Liver (tissue), 3 donors: Measurements from ENCODE around the gene ZMYND8.

Experiments
- FOXA1 ChIP-seq: IDR thresholded peaks from 2 replicates; pipeline ENCODE4 v1.6.1; 2016; ENCODE audit warnings: antibody characterized with exemption
- GABPA ChIP-seq, 2 donors: IDR thresholded peaks in 1 of 2; conservative IDR thresholded peaks in 1 of 2; 2 replicates each; pipeline ENCODE4 v1.6.1; 2016; ENCODE audit warnings: antibody characterized with exemption in 2 of 2, mild to moderate bottlenecking in 1 of 2, moderate library complexity in 1 of 2
- JUND ChIP-seq, 2 donors: IDR thresholded peaks; 2 replicates each; pipeline ENCODE4 v1.6.1; 2016; ENCODE audit warnings: antibody characterized with exemption in 2 of 2
- RAD21 ChIP-seq, 2 donors: IDR thresholded peaks; 2 replicates each; pipeline ENCODE4 v1.6.1; 2016; ENCODE audit warnings: antibody characterized with exemption in 2 of 2, mild to moderate bottlenecking in 2 of 2
- RXRA ChIP-seq, 2 donors: IDR thresholded peaks; 2 replicates each; pipeline ENCODE4 v1.6.1; 2017 to 2018; ENCODE audit warnings: antibody characterized with exemption in 2 of 2, mild to moderate bottlenecking in 1 of 2
- SP1 ChIP-seq: IDR thresholded peaks from 2 replicates; pipeline ENCODE4 v1.6.1; 2018; ENCODE audit warnings: antibody characterized with exemption, mild to moderate bottlenecking
- TAF1 ChIP-seq: conservative IDR thresholded peaks from 2 replicates; pipeline ENCODE4 v1.6.1; 2016; ENCODE audit warnings: antibody characterized with exemption, mild to moderate bottlenecking
- TF ChIP-seq, protein P1 (sequence below): fragments of 150-350 bp; IDR thresholded peaks from 2 replicates; pipeline ENCODE4 v1.5.1; 2017; ENCODE audit warnings: improper control_type of control experiment, low read depth, low read length; ENCODE audit not compliant: missing input control
- TF ChIP-seq, protein P2 (sequence below): IDR thresholded peaks from 2 replicates; pipeline ENCODE4 v1.6.1; 2016; ENCODE audit warnings: antibody characterized with exemption, mild to moderate bottlenecking
- TF ChIP-seq, protein P3 (sequence below): IDR thresholded peaks from 2 replicates; pipeline ENCODE4 v1.6.1; 2016; ENCODE audit warnings: antibody characterized with exemption
- TF ChIP-seq, protein P4 (sequence below): IDR thresholded peaks from 2 replicates; pipeline ENCODE4 v1.6.1; 2016; ENCODE audit warnings: antibody characterized with exemption
- donor health status: healthy.
- donor health status: healthy.

DNA sequence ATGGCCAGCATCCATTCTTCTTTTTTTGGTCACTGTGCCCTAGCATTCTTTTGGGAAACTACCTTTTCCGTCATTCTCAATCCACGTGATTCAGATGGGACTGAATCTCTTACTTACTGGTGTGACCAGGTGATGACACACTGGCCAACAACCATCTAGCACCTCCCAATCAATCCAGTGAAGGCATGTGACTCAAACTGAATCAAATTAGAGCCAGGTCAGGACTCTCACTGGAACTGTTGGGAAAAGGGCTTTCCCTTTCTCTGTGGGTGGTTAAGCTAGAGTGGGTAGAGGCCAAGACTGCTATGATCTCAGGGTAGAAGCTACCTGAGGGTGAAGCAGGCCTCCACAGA, 36.2 kb upstream of the ZMYND8 start:
- TF ChIP-seq, protein P1, sequence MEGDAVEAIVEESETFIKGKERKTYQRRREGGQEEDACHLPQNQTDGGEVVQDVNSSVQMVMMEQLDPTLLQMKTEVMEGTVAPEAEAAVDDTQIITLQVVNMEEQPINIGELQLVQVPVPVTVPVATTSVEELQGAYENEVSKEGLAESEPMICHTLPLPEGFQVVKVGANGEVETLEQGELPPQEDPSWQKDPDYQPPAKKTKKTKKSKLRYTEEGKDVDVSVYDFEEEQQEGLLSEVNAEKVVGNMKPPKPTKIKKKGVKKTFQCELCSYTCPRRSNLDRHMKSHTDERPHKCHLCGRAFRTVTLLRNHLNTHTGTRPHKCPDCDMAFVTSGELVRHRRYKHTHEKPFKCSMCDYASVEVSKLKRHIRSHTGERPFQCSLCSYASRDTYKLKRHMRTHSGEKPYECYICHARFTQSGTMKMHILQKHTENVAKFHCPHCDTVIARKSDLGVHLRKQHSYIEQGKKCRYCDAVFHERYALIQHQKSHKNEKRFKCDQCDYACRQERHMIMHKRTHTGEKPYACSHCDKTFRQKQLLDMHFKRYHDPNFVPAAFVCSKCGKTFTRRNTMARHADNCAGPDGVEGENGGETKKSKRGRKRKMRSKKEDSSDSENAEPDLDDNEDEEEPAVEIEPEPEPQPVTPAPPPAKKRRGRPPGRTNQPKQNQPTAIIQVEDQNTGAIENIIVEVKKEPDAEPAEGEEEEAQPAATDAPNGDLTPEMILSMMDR, result no peak
- TF ChIP-seq JUND (IDR thresholded peaks at IDR 0.05), result no peak
- no peak for TF ChIP-seq FOXA1
- no peak for TF ChIP-seq SP1
- TF ChIP-seq, protein P2, sequence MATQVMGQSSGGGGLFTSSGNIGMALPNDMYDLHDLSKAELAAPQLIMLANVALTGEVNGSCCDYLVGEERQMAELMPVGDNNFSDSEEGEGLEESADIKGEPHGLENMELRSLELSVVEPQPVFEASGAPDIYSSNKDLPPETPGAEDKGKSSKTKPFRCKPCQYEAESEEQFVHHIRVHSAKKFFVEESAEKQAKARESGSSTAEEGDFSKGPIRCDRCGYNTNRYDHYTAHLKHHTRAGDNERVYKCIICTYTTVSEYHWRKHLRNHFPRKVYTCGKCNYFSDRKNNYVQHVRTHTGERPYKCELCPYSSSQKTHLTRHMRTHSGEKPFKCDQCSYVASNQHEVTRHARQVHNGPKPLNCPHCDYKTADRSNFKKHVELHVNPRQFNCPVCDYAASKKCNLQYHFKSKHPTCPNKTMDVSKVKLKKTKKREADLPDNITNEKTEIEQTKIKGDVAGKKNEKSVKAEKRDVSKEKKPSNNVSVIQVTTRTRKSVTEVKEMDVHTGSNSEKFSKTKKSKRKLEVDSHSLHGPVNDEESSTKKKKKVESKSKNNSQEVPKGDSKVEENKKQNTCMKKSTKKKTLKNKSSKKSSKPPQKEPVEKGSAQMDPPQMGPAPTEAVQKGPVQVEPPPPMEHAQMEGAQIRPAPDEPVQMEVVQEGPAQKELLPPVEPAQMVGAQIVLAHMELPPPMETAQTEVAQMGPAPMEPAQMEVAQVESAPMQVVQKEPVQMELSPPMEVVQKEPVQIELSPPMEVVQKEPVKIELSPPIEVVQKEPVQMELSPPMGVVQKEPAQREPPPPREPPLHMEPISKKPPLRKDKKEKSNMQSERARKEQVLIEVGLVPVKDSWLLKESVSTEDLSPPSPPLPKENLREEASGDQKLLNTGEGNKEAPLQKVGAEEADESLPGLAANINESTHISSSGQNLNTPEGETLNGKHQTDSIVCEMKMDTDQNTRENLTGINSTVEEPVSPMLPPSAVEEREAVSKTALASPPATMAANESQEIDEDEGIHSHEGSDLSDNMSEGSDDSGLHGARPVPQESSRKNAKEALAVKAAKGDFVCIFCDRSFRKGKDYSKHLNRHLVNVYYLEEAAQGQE, result no peak
- no peak for TF ChIP-seq GABPA (IDR thresholded peaks at IDR 0.05 in 1 of 2, conservative IDR thresholded peaks at IDR 0.05 in 1 of 2)
- no peak for TF ChIP-seq RXRA (IDR thresholded peaks at IDR 0.05)
- TF ChIP-seq RAD21 (IDR thresholded peaks at IDR 0.05), result no peak
- TF ChIP-seq TAF1, result no peak
- TF ChIP-seq, protein P3, sequence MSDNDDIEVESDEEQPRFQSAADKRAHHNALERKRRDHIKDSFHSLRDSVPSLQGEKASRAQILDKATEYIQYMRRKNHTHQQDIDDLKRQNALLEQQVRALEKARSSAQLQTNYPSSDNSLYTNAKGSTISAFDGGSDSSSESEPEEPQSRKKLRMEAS, result no peak
- TF ChIP-seq, protein P4, sequence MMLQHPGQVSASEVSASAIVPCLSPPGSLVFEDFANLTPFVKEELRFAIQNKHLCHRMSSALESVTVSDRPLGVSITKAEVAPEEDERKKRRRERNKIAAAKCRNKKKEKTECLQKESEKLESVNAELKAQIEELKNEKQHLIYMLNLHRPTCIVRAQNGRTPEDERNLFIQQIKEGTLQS, result no peak
